ENCODE data around the gene MGAT5B. TPM values are rescaled to one million over a fixed set of nuclear protein-coding genes. Genes with fewer than 3 reads are reported as not detected.
"Not testable (repeated sequence)": the region's sequence is repeated elsewhere in the genome, so short reads cannot be mapped to it uniquely, and the experiment has no call there.

The MGAT5B gene
- total RNA-seq, 1 experiment from 2014 or later, result 1.0 TPM

- BruUV-seq (replicated peaks), result no TSS peak
- no peak for TF ChIP-seq CTCF (IDR thresholded peaks at IDR 0.05; ENCODE audit: unreplicated experiment)
- Mint-ChIP-seq H3K9me3 (ENCODE audit: low read depth, unreplicated experiment) (no peaks in the 10 kb centered on the region), H3K4me1 (ENCODE audit: low read depth, unreplicated experiment) (peaks cover 14% of the 10 kb centered on the region), H3K4me3 (ENCODE audit: low read depth, unreplicated experiment) (no peak overlapping the region), H3K36me3 (ENCODE audit: insufficient read depth, unreplicated experiment) (no peaks in the 10 kb centered on the region), H3K27ac (ENCODE audit: unreplicated experiment) (no peak overlapping the region), H3K27me3 (ENCODE audit: unreplicated experiment) (peaks cover 81% of the 10 kb centered on the region)
- CTCF ChIA-PET, result no interaction called here
- intact Hi-C loops (cut with micrococcal nuclease; ENCODE audit: unreplicated experiment), result no loop called here
- no peak for DNase-seq
These were observed 23.7 kb upstream of the MGAT5B start for GRCh38 chr17:76844485-76844829.

GRCh38 chr17:76844846-76845245 is 23.4 kb upstream of the MGAT5B start:
- DNase-seq, result no peak
- intact Hi-C loops (cut with micrococcal nuclease; ENCODE audit: unreplicated experiment), result no loop called here
- Mint-ChIP-seq H3K9me3 (ENCODE audit: low read depth, unreplicated experiment) (no peaks in the 10 kb centered on the region), H3K27ac (ENCODE audit: unreplicated experiment) (no peak overlapping the region), H3K4me3 (ENCODE audit: low read depth, unreplicated experiment) (no peak overlapping the region), H3K4me1 (ENCODE audit: low read depth, unreplicated experiment) (peaks cover 10% of the 10 kb centered on the region), H3K36me3 (ENCODE audit: insufficient read depth, unreplicated experiment) (no peaks in the 10 kb centered on the region), H3K27me3 (ENCODE audit: unreplicated experiment) (peaks cover 81% of the 10 kb centered on the region)
- no peak for TF ChIP-seq CTCF (IDR thresholded peaks at IDR 0.05; ENCODE audit: unreplicated experiment)
- CTCF ChIA-PET, result no interaction called here
- no TSS peak for BruUV-seq (replicated peaks)

- Mint-ChIP-seq H3K9me3 (ENCODE audit: low read depth, unreplicated experiment) (no peaks in the 10 kb centered on the region), H3K27me3 (ENCODE audit: unreplicated experiment) (peaks cover 81% of the 10 kb centered on the region), H3K4me3 (ENCODE audit: low read depth, unreplicated experiment) (no peak overlapping the region), H3K36me3 (ENCODE audit: insufficient read depth, unreplicated experiment) (no peaks in the 10 kb centered on the region), H3K27ac (ENCODE audit: unreplicated experiment) (no peak overlapping the region), H3K4me1 (ENCODE audit: low read depth, unreplicated experiment) (peaks cover 2% of the 10 kb centered on the region)
- intact Hi-C loops (cut with micrococcal nuclease; ENCODE audit: unreplicated experiment), result no loop called here
- TF ChIP-seq CTCF (IDR thresholded peaks at IDR 0.05; ENCODE audit: unreplicated experiment), result no peak
- DNase-seq, result no peak
- CTCF ChIA-PET, result no interaction called here
- BruUV-seq (replicated peaks), result no TSS peak
These were observed 22.6 kb upstream of the MGAT5B start for GRCh38 chr17:76845541-76846017.

GRCh38 chr17:76847031-76847430 is 21.2 kb upstream of the MGAT5B start:
- no peak for DNase-seq
- Mint-ChIP-seq H3K9me3 (ENCODE audit: low read depth, unreplicated experiment) (no peaks in the 10 kb centered on the region), H3K27ac (ENCODE audit: unreplicated experiment) (no peak overlapping the region), H3K36me3 (ENCODE audit: insufficient read depth, unreplicated experiment) (no peaks in the 10 kb centered on the region), H3K27me3 (ENCODE audit: unreplicated experiment) (peaks cover 81% of the 10 kb centered on the region), H3K4me1 (ENCODE audit: low read depth, unreplicated experiment) (no peaks in the 10 kb centered on the region), H3K4me3 (ENCODE audit: low read depth, unreplicated experiment) (no peak overlapping the region)
- CTCF ChIA-PET, result no interaction called here
- intact Hi-C loops (cut with micrococcal nuclease; ENCODE audit: unreplicated experiment), result no loop called here
- TF ChIP-seq CTCF (IDR thresholded peaks at IDR 0.05; ENCODE audit: unreplicated experiment), result no peak
- no TSS peak for BruUV-seq (replicated peaks)

GRCh38 chr17:76848670-76849069 is 19.5 kb upstream of the MGAT5B start:
- Mint-ChIP-seq H3K4me1 (ENCODE audit: low read depth, unreplicated experiment) (no peaks in the 10 kb centered on the region), H3K4me3 (ENCODE audit: low read depth, unreplicated experiment) (no peak overlapping the region), H3K36me3 (ENCODE audit: insufficient read depth, unreplicated experiment) (no peaks in the 10 kb centered on the region), H3K27me3 (ENCODE audit: unreplicated experiment) (peaks cover 91% of the 10 kb centered on the region), H3K27ac (ENCODE audit: unreplicated experiment) (no peak overlapping the region), H3K9me3 (ENCODE audit: low read depth, unreplicated experiment) (no peaks in the 10 kb centered on the region)
- intact Hi-C loops (cut with micrococcal nuclease; ENCODE audit: unreplicated experiment), result no loop called here
- no peak for TF ChIP-seq CTCF (IDR thresholded peaks at IDR 0.05; ENCODE audit: unreplicated experiment)
- DNase-seq, result no peak
- BruUV-seq (replicated peaks), result no TSS peak
- CTCF ChIA-PET, result no interaction called here

GRCh38 chr17:76849160-76849559 is 19.0 kb upstream of the MGAT5B start:
- H3K4me3 Mint-ChIP-seq (ENCODE audit: low read depth, unreplicated experiment); H3K36me3 Mint-ChIP-seq (ENCODE audit: insufficient read depth, unreplicated experiment); BruUV-seq (replicated peaks); H3K9me3 Mint-ChIP-seq (ENCODE audit: low read depth, unreplicated experiment); intact Hi-C loops (cut with micrococcal nuclease; ENCODE audit: unreplicated experiment); H3K27ac Mint-ChIP-seq (ENCODE audit: unreplicated experiment); H3K4me1 Mint-ChIP-seq (ENCODE audit: low read depth, unreplicated experiment); CTCF ChIA-PET; DNase-seq: not testable (repeated sequence)
- peaks cover 91% of the 10 kb centered on the region for H3K27me3 Mint-ChIP-seq (ENCODE audit: unreplicated experiment)

Measured in Calu3 (cell line).